Neural cell (in vitro differentiated cells): Measurements from ENCODE around the gene LCE2A.

ENCODE experiments used
- CTCF ChIP-seq: fragments of 450-650 bp; IDR thresholded peaks from 2 replicates; pipeline ENCODE4 v1.5.1; 2014; ENCODE audit warnings: antibody characterized with exemption, mild to moderate bottlenecking, moderate library complexity; ENCODE audit not compliant: poor library complexity, severe bottlenecking
- EP300 ChIP-seq: fragments of 450-650 bp; conservative IDR thresholded peaks from 2 replicates; pipeline ENCODE4 v1.6.1; 2014; ENCODE audit warnings: antibody characterized with exemption, mild to moderate bottlenecking, moderate library complexity; ENCODE audit not compliant: poor library complexity, severe bottlenecking
- EZH2 ChIP-seq: fragments of 200-600, 300-800 bp; shearing (Covaris generic), sonication (generic); IDR thresholded peaks from 2 replicates; pipeline ENCODE4 v1.6.1; 2014; ENCODE audit warnings: antibody characterized with exemption, low read length, borderline replicate concordance, mild to moderate bottlenecking; ENCODE audit not compliant: insufficient read depth, poor library complexity, severe bottlenecking
- POLR2AphosphoS5 ChIP-seq: IDR thresholded peaks from 2 replicates; pipeline ENCODE4 v1.6.1; 2012
- RAD21 ChIP-seq: fragments of 450-650 bp; conservative IDR thresholded peaks from 2 replicates; pipeline ENCODE4 v1.6.1; 2014; ENCODE audit warnings: antibody characterized with exemption, mild to moderate bottlenecking, moderate library complexity
- SMC3 ChIP-seq: fragments of 450-650 bp; conservative IDR thresholded peaks from 2 replicates; pipeline ENCODE4 v1.6.1; 2014; ENCODE audit warnings: antibody characterized with exemption, mild to moderate bottlenecking, moderate library complexity; ENCODE audit not compliant: poor library complexity
- TF ChIP-seq, protein P1 (sequence below): IDR thresholded peaks from 2 replicates; pipeline ENCODE4 v1.6.1; 2012; ENCODE audit warnings: borderline replicate concordance

DNA sequence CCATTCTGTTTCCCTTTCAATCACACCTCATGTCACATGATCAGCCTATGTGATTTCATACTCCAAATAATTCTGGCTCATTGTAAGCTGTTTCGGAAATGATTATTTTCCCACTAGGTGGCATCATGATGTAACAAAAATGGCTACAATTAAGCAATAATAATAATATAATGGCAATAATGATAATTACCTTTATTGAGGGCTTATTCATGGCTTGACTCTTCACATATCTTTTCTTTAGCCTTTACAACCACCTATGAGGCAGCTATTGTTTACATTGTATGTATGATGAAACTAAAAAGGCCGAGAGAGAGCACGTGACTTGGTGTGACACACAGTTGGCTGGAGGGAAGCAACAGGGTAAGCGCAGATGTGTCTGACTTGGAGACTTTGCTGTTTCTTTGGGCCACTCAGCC lies 47.2 kb downstream of the LCE2A start:
- TF ChIP-seq, protein P1, sequence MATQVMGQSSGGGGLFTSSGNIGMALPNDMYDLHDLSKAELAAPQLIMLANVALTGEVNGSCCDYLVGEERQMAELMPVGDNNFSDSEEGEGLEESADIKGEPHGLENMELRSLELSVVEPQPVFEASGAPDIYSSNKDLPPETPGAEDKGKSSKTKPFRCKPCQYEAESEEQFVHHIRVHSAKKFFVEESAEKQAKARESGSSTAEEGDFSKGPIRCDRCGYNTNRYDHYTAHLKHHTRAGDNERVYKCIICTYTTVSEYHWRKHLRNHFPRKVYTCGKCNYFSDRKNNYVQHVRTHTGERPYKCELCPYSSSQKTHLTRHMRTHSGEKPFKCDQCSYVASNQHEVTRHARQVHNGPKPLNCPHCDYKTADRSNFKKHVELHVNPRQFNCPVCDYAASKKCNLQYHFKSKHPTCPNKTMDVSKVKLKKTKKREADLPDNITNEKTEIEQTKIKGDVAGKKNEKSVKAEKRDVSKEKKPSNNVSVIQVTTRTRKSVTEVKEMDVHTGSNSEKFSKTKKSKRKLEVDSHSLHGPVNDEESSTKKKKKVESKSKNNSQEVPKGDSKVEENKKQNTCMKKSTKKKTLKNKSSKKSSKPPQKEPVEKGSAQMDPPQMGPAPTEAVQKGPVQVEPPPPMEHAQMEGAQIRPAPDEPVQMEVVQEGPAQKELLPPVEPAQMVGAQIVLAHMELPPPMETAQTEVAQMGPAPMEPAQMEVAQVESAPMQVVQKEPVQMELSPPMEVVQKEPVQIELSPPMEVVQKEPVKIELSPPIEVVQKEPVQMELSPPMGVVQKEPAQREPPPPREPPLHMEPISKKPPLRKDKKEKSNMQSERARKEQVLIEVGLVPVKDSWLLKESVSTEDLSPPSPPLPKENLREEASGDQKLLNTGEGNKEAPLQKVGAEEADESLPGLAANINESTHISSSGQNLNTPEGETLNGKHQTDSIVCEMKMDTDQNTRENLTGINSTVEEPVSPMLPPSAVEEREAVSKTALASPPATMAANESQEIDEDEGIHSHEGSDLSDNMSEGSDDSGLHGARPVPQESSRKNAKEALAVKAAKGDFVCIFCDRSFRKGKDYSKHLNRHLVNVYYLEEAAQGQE: no peak
- TF ChIP-seq CTCF: no peak
- no peak for TF ChIP-seq POLR2AphosphoS5
- TF ChIP-seq SMC3: no peak
- no peak for TF ChIP-seq EZH2
- TF ChIP-seq RAD21: no peak
- TF ChIP-seq EP300: no peak
